Psoas muscle (tissue), 8 donors: Measurements from ENCODE around the gene GTF3C1. TPM values are rescaled to one million over a fixed set of nuclear protein-coding genes. Genes with fewer than 3 reads are reported as not detected.

Experiments
- ATAC-seq, 4 donors: fragments of 200-7000 bp; cut with Tn5 transposase; one replicate each; pipeline ENCODE4 v1.9.1; 2020; ENCODE audit warnings: moderate library complexity in 3 of 4, mild to moderate bottlenecking in 2 of 4
- DNase-seq, 2 donors: peaks; one replicate each; pipeline ENCODE4 v3.0.0-alpha.2; 2020
- H3K27ac ChIP-seq: fragments of 200-600 bp; one replicate; pipeline ENCODE4 v1.8.0; 2022
- H3K27me3 ChIP-seq, 3 donors: fragments of 200-600 bp in 1 of 3; one replicate each; pipeline versions ENCODE4 v1.6.1 to v1.8.0; 2013 to 2022; ENCODE audit warnings: low read length in 2 of 3, mild to moderate bottlenecking in 2 of 3, moderate library complexity in 1 of 3; ENCODE audit not compliant: insufficient read depth in 3 of 3
- H3K36me3 ChIP-seq, 2 donors: fragments of 200-600 bp in 1 of 2; one replicate each; pipeline versions ENCODE4 v1.6.1 to v1.8.0; 2013 to 2022; ENCODE audit warnings: low read depth in 1 of 2, mild to moderate bottlenecking in 1 of 2, moderate library complexity in 1 of 2; ENCODE audit not compliant: insufficient read depth in 1 of 2
- H3K4me1 ChIP-seq: fragments of 200-600 bp; one replicate; pipeline ENCODE4 v1.8.0; 2022
- H3K4me3 ChIP-seq: fragments of 200-600 bp; one replicate; pipeline ENCODE4 v1.8.0; 2022; ENCODE audit warnings: mild to moderate bottlenecking
- H3K9me3 ChIP-seq: fragments of 200-600 bp; one replicate; pipeline ENCODE4 v1.8.0; 2022
- CTCF ChIP-seq: fragments of 200-600 bp; IDR thresholded peaks from one replicate; pipeline ENCODE4 v1.8.0; 2022; ENCODE audit warnings: antibody characterized with exemption
- WGBS, 3 donors: extraction: QIAGEN DNeasy Blood & Tissue Kit; methylation state at CpG; one replicate each; pipeline versions ENCODE4 v1.1.6 to v1.1.7; 2013; 5-methylcytosine and 5-hydroxymethylcytosine counted together
- intact Hi-C, 2 donors: fragments of 100-400 bp; cut with DNase I; formaldehyde crosslinking; loops; one replicate each; pipeline versions ENCODE4 v1.11.0 to v1.14.2; 2022
- polyA plus RNA-seq, 3 donors: library from polyadenylated mRNA; stranded (reverse); fragments of 200-250 nt; gene quantifications; one replicate each; pipeline ENCODE4 v1.2.3, GENCODE V29; 2013
- total RNA-seq, 4 donors: library from RNA; stranded (reverse); fragmentation: NEBNext Ultra II Directional in 2 of 4; extraction: Animal tissue kit (Norgen Biotek cat#: 25700) in 2 of 4; gene quantifications; one replicate each; pipeline versions ENCODE4 v1.2.1 to v1.2.4, GENCODE V29; 2021 to 2023
- donor health status: healthy with polysubstance abuse.
- donor health status: DM: no; HTN: no; CAD: no; lungs with moderate emphysema.
- donor health status: Bipolar disorder and iron deficiency.
- donor health status: healthy.
- donor health status: DM: yes; HTN: yes; CAD: no.
- donor health status: DM: no; HTN: no; CAD: no.
- donor health status: DM: no; HTN: no; CAD: no.
- donor health status: DM: yes; HTN: yes; CAD: no.

Gene GTF3C1
- total and polyA plus RNA-seq, 7 donors: 35.2 to 95.5 (median 50.6) TPM

DNA sequence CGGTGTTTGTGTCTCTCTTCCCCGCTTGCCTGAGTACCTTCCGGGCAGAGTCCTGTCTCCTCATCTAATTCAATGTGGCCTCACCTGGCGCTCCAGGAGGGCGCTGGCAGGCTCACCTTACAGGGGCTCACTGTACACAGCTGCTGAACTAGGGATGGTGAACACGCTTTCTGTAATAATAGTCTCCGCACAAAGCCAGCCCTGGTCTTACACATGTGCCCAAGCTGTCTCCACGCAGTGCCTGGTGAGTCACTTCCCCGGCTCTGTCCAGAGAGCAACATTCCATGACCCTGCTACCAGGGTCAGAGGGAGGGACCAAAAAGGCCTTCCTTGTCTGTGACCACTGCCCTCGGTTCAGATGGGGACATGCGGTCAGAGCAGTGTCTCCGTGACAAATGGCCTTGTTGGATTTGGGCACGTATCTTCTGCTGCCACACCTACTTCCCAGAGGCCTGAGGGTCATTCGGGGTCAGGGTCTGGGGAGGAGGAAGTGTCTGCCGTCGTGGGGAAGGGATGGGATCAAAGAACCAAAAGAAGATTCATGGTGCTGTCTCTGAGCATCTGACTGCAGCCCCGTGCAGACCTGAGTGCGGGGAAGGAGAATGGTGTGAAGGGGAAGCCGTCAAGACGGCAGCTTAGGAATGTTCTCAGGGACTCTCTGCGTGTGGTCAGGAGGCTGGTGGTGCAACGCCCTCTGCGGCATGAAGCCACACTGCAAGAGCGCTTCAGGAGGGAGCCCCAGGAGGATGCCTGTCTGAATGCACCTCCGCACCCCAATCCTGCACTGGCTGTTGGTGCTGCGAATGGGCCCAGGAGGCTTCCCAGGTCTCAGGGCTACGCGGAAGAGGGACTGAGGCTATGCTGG lies 78.9 kb downstream of the GTF3C1 start:
- ATAC-seq (peak; percentile 65 to 90 (median 82)), DNase-seq (peak; percentile 64 to 76)
- H3K4me3 ChIP-seq: no peak overlapping the region
- no peaks in the 10 kb centered on the region for H3K9me3 ChIP-seq
- no peak for TF ChIP-seq CTCF
- H3K27me3 ChIP-seq: no peaks in the 10 kb centered on the region
- 54 to 67% (median 58%) methylated on average over 27 to 28 of the region's 28 CpGs for WGBS, 3 donors
- peaks cover 16 to 100% of the 10 kb centered on the region in 2 donors for H3K36me3 ChIP-seq
- intact Hi-C loops: no loop called here
- no peak overlapping the region for H3K27ac ChIP-seq
- H3K4me1 ChIP-seq: peaks cover 4% of the 10 kb centered on the region

GRCh38 chr16:27468941-27469531 lies 80.7 kb downstream of the GTF3C1 start:
- no peak for DNase-seq
- Histone ChIP-seq H3K27me3 (no peaks in the 10 kb centered on the region), H3K9me3 (no peaks in the 10 kb centered on the region), H3K4me1 (peaks cover 4% of the 10 kb centered on the region), H3K36me3 (peaks cover 19 to 100% of the 10 kb centered on the region in 2 donors), H3K4me3 (no peak overlapping the region), H3K27ac (no peak overlapping the region)
- 94 to 96% (median 96%) methylated on average over 21 to 22 of the region's 22 CpGs for WGBS, 3 donors
- intact Hi-C loops: loop anchor here in 1 of 2 donors (10.0 kb wide), 1 partner anchor 1506 kb away; the partner anchor contains the start of gene SPNS1
- TF ChIP-seq CTCF: no peak
- ATAC-seq: no peak

DNA sequence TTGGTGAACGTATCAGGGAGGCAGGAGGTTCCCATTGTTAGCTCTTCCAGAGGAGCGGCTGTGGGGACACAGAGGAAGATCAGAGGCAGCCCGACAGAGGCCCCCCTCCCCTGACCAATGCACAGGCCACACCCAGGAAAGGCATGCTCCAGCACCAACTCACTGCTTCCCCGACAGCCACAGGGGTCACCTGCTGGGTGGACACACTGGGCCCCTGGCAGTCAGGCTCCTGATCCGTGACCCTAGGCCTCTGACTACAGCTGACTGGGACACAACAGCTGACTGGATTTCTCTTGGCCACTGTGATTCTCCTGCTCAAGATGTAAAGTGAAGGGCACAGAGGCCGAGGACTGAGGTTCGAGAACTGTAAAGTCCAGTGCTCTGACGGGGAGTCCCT lies 84.2 kb downstream of the GTF3C1 start:
- Histone ChIP-seq H3K27ac (no peak overlapping the region), H3K36me3 (peaks cover 14 to 91% of the 10 kb centered on the region in 2 donors), H3K27me3 (no peaks in the 10 kb centered on the region), H3K9me3 (no peaks in the 10 kb centered on the region), H3K4me3 (no peak overlapping the region), H3K4me1 (peaks cover 17% of the 10 kb centered on the region)
- 72 to 81% (median 73%) methylated on average over 8 of the region's 8 CpGs for WGBS, 3 donors
- intact Hi-C loops: loop anchor here in 1 of 2 donors (10.0 kb wide), 1 partner anchor 1509 kb away; the partner anchor contains the start of gene SPNS1
- DNase-seq (no peak), ATAC-seq (no peak)
- TF ChIP-seq CTCF: no peak

DNA sequence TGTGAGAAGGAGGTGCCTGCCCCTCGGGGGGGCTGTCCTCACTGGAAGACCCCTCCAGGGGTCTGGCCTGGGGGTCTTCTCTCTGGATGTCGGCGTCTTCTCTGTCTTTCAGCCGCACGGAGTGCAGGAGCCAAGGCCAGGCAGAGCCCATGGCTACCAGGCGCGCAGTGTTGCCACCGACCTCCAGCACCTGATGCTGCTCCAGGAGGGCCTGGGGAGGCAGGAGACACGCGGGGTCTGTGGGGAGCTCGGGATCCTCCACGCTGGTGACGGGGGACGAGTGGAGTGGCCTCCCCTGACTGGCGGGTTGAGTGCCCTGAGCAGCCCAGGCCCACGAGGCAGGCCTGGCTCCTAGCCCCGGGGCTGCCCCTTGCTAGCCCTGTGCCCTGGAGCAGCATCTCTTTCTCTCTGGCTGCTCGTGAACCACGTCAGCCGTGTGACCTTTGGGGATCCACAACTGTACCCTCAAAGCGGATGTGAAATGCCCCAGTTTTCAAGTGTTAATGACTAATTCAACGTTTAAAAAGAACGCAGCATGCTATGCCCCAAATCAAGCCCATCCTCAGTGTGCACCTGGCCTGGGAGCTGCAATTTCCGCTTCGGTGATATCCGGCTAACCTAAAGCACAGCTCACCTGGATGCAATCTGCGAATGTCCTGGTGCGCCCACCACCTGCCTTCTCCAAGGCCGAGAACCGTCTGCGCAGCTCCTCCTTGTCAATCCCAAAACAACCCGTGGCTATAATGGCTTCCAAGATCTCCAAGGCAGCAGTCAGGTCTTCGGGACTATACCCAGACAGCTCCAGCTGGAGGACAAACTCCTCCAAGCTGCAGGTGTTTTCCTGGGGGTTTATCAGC lies 84.9 kb downstream of the GTF3C1 start:
- H3K4me1 ChIP-seq: peaks cover 23% of the 10 kb centered on the region
- H3K27ac ChIP-seq: no peak overlapping the region
- H3K27me3 ChIP-seq: no peaks in the 10 kb centered on the region
- WGBS, 3 donors: 92 to 95% (median 92%) methylated on average over 29 to 33 of the region's 33 CpGs
- ATAC-seq (no peak), DNase-seq (no peak)
- H3K9me3 ChIP-seq: no peaks in the 10 kb centered on the region
- intact Hi-C loops: loop anchor here in 1 of 2 donors (10.0 kb wide), 1 partner anchor 1510 kb away; the partner anchor contains the start of gene SPNS1
- TF ChIP-seq CTCF: no peak
- no peak overlapping the region for H3K4me3 ChIP-seq
- H3K36me3 ChIP-seq: peaks cover 14 to 91% of the 10 kb centered on the region in 2 donors
